LoVo (cell line): ENCODE data around the gene LATS2.

Experiments used
- DNase-seq: peaks from one replicate; pipeline ENCODE4 v3.0.0-alpha.2; 2016; ENCODE audit warnings: low spot score

Gene LATS2

GRCh38 chr13:21015284-21015683 is 46.1 kb downstream of the LATS2 start:
- no peak for DNase-seq

- DNase-seq, result no peak
These were observed 46.8 kb downstream of the LATS2 start for GRCh38 chr13:21014502-21015170.

- DNase-seq, result no peak
These were observed 47.3 kb downstream of the LATS2 start for GRCh38 chr13:21014139-21014501.

- DNase-seq, result no peak
These were observed 47.7 kb downstream of the LATS2 start for GRCh38 chr13:21013682-21014038.

- no peak for DNase-seq
These were observed 48.3 kb downstream of the LATS2 start for GRCh38 chr13:21012841-21013681.

GRCh38 chr13:21012211-21012610 is 49.2 kb downstream of the LATS2 start:
- DNase-seq, result no peak

GRCh38 chr13:21011378-21011777 is 50.0 kb downstream of the LATS2 start:
- no peak for DNase-seq

GRCh38 chr13:21010621-21011020 is 50.8 kb downstream of the LATS2 start:
- no peak for DNase-seq

GRCh38 chr13:21009036-21009435 is 52.4 kb downstream of the LATS2 start:
- no peak for DNase-seq

- no peak for DNase-seq
These were observed 53.4 kb downstream of the LATS2 start for GRCh38 chr13:21008026-21008425.

GRCh38 chr13:21006141-21007005 is 55.0 kb downstream of the LATS2 start:
- DNase-seq, result no peak

- no peak for DNase-seq
These were observed 56.2 kb downstream of the LATS2 start for GRCh38 chr13:21005193-21005592.

- no peak for DNase-seq
These were observed 59.9 kb downstream of the LATS2 start for GRCh38 chr13:21001471-21001870.

GRCh38 chr13:21000647-21001046 is 60.7 kb downstream of the LATS2 start:
- DNase-seq, result no peak

GRCh38 chr13:20998649-20999415 is 62.6 kb downstream of the LATS2 start:
- no peak for DNase-seq

- no peak for DNase-seq
These were observed 63.9 kb downstream of the LATS2 start for GRCh38 chr13:20997301-20998161.

GRCh38 chr13:20995245-20995838 is 66.0 kb downstream of the LATS2 start:
- DNase-seq, result no peak

GRCh38 chr13:20994441-20994821 is 67.0 kb downstream of the LATS2 start:
- DNase-seq, result no peak

GRCh38 chr13:20993661-20994440 is 67.5 kb downstream of the LATS2 start:
- DNase-seq, result no peak

- no peak for DNase-seq
These were observed 68.2 kb downstream of the LATS2 start for GRCh38 chr13:20993211-20993610.
